Kidney (tissue), 14 donors: Measurements from ENCODE around the gene SNAP47. TPM values are rescaled to one million over a fixed set of nuclear protein-coding genes. Genes with fewer than 3 reads are reported as not detected.

ENCODE experiments used
- DNase-seq, 5 donors: peaks; one replicate each; pipeline ENCODE4 v3.0.0-alpha.2; 2013 to 2020
- FAIRE-seq: peaks from 2 replicates; lab custom pipeline; 2012; peaks lifted over from hg19 to GRCh38; lab: Jason Lieb, UNC
- H3K27ac ChIP-seq, 2 donors: one replicate each; pipeline ENCODE4 v1.7.0; 2013; ENCODE audit warnings: low read depth in 2 of 2, low read length in 2 of 2, inconsistent platforms in 1 of 2
- H3K27me3 ChIP-seq: one replicate; pipeline ENCODE4 v1.7.1; 2013; ENCODE audit warnings: low read length, inconsistent platforms; ENCODE audit not compliant: control insufficient read depth, insufficient read depth
- H3K36me3 ChIP-seq, 3 donors: one replicate each; pipeline versions ENCODE4 v1.7.0 to v1.7.1; 2013; ENCODE audit warnings: low read length in 3 of 3, control low read depth in 1 of 3, inconsistent platforms in 1 of 3; ENCODE audit not compliant: insufficient read depth in 3 of 3, control insufficient read depth in 2 of 3
- H3K4me1 ChIP-seq, 3 donors: one replicate each; pipeline versions ENCODE4 v1.7.0 to v1.7.1; 2013; ENCODE audit warnings: low read length in 3 of 3, inconsistent platforms in 1 of 3, low read depth in 1 of 3; ENCODE audit not compliant: control insufficient read depth in 2 of 3, insufficient read depth in 2 of 3
- H3K4me3 ChIP-seq, 3 donors: one replicate each; pipeline versions ENCODE4 v1.7.0 to v1.8.1; 2013; ENCODE audit warnings: low read length in 3 of 3, control low read depth in 1 of 3, inconsistent platforms in 1 of 3
- H3K9ac ChIP-seq, 3 donors: one replicate each; pipeline versions ENCODE4 v1.7.0 to v1.7.1; 2013; ENCODE audit warnings: low read length in 3 of 3, control low read depth in 1 of 3, inconsistent platforms in 1 of 3
- H3K9me3 ChIP-seq, 3 donors: one replicate each; pipeline versions ENCODE4 v1.7.0 to v1.7.1; 2013; ENCODE audit warnings: low read length in 3 of 3, control low read depth in 1 of 3, inconsistent platforms in 1 of 3; ENCODE audit not compliant: control insufficient read depth in 2 of 3, insufficient read depth in 1 of 3
- intact Hi-C: fragments of 100-400 bp; cut with DNase I; formaldehyde crosslinking; loops from one replicate; pipeline ENCODE4 v1.11.1; 2022
- polyA plus RNA-seq: library from polyadenylated mRNA; stranded (reverse); fragments of 350-450 nt; fragmentation: Illumina TruSeq; extraction: RNeasy Lipid Tissue Mini Kit (QIAGEN cat#74804); gene quantifications from one replicate; pipeline ENCODE4 v1.2.3, GENCODE V29; 2014; ENCODE audit warnings: low read depth, low replicate concordance; ENCODE audit not compliant: insufficient read depth
- total RNA-seq: library from RNA; stranded (reverse); fragmentation: NEBNext Ultra II Directional; extraction: Animal tissue kit (Norgen Biotek cat#: 25700); gene quantifications from one replicate; pipeline ENCODE4 v1.2.1, GENCODE V29; 2021
- TF ChIP-seq, protein P1 (sequence below): IDR thresholded peaks from 3 replicates; pipeline ENCODE4 v1.5.1; 2012; ENCODE audit warnings: mild to moderate bottlenecking, moderate library complexity, borderline replicate concordance; ENCODE audit not compliant: insufficient read depth; ENCODE audit errors: extremely low read depth
- donor health status: control.
- donor health status: control.
- donor health status: control.
- donor health status: control.
- donor health status: control.
- donor health status: DM: yes; HTN: yes; CAD: no.
- donor health status: Normal renal cell carcinoma (clear cell type).

SNAP47 gene
- total and polyA plus RNA-seq, 2 donors from 2014 or later: 31.6 to 32.4 TPM

DNA sequence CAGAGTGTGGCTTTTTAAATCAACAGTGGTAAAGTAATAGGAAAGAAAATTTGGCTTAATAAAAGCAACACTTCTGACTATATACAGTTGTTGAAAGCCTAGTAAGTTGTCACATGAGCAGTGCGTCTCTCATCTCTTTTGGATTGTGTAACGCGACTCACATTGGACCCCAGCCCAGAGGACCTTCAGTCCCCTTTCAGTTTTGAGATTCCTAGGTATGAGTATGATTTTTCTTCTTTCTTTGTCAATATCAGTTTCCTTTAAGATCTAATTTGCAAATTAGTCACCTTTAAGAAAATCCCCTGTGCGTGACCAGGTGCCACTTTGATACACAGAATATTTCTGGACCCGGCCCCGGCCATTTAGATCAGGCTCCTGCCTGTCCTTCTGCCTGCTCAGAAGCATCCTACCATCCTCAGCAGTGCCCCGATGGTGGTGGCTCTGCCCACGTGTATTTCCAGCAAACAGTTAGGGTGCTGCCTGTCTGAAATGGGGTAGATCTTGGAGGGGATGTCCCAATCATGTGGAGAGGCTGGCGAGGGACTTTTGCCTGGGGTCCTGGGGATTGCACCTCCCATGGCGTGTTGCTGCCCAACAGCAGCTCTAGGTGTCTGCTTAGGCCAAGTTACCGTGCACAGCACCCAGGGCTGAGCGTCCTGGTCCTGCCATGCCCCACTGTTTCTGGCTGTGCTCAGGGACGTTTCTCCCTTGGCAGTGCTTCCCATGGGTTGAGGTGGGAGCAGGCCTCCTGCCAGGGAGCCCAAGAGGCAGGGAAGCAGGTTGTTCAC lies 21.1 kb downstream of the SNAP47 start:
- Histone ChIP-seq H3K36me3 (peaks cover 4 to 17% (median 14%) of the 10 kb centered on the region in 3 donors), H3K4me3 (no peak overlapping the region), H3K9me3 (no peaks in the 10 kb centered on the region), H3K27ac (no peak overlapping the region), H3K4me1 (no peaks in the 10 kb centered on the region), H3K27me3 (no peaks in the 10 kb centered on the region), H3K9ac (no peak overlapping the region)
- intact Hi-C loops: no loop called here
- TF ChIP-seq, protein P1, sequence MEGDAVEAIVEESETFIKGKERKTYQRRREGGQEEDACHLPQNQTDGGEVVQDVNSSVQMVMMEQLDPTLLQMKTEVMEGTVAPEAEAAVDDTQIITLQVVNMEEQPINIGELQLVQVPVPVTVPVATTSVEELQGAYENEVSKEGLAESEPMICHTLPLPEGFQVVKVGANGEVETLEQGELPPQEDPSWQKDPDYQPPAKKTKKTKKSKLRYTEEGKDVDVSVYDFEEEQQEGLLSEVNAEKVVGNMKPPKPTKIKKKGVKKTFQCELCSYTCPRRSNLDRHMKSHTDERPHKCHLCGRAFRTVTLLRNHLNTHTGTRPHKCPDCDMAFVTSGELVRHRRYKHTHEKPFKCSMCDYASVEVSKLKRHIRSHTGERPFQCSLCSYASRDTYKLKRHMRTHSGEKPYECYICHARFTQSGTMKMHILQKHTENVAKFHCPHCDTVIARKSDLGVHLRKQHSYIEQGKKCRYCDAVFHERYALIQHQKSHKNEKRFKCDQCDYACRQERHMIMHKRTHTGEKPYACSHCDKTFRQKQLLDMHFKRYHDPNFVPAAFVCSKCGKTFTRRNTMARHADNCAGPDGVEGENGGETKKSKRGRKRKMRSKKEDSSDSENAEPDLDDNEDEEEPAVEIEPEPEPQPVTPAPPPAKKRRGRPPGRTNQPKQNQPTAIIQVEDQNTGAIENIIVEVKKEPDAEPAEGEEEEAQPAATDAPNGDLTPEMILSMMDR: no peak
- no peak for FAIRE-seq
- DNase-seq: peak in 1 of 5 donors; percentile 33

DNA sequence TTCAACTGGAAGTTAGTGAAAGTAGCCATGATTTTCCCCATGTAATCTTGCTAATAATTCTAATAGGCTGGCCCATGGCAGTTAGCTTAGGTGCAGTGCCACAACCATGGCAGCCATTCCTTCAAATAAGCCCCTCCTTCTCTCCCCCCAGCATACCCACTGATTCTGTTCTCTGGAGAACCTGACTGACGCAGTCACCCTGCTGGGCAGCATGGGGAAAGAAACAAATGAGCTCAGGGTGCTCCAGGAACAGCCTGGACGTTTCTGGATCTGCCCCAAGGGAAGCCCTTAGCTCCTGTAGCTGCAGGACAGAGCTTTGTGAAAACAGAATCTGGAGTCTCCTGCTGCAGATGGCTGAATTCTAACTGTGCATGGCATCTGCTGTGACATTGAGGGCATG lies 22.5 kb downstream of the SNAP47 start:
- no peaks in the 10 kb centered on the region for H3K4me1 ChIP-seq
- no peak for FAIRE-seq
- TF ChIP-seq, protein P1: no peak

DNA sequence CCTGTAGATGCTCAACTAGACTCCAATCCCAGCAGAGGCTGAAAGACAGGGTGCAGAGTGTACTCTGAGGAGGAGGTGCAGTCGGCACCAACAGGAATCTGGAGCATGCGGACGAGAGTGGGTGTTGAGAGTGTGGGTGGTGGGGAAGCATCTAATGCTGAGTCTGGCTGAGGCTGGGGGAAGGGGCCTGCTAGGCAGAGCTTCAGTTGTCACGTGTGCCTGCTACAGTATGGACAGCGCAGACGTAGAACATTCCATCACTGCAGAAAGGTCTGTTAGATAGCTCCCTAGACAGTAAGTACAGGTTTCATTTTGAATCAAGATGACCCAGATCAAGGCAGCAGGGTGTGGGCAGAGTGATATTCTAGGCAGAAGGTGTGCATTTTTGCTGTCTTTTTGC lies 23.1 kb downstream of the SNAP47 start:
- intact Hi-C loops: no loop called here
- H3K9ac ChIP-seq: no peak overlapping the region
- H3K4me1 ChIP-seq: no peaks in the 10 kb centered on the region
- DNase-seq (peak in 1 of 5 donors; percentile 41), FAIRE-seq (no peak)
- H3K9me3 ChIP-seq: no peaks in the 10 kb centered on the region
- H3K36me3 ChIP-seq: peaks cover 4 to 21% (median 14%) of the 10 kb centered on the region in 3 donors
- H3K4me3 ChIP-seq: no peak overlapping the region
- TF ChIP-seq, protein P1: no peak
- H3K27me3 ChIP-seq: no peaks in the 10 kb centered on the region
- H3K27ac ChIP-seq: no peak overlapping the region

More for the DNA sequence above, 22.5 kb downstream of the SNAP47 start:
- H3K27ac ChIP-seq: no peak overlapping the region
- intact Hi-C loops: no loop called here
- no peak overlapping the region for H3K9ac ChIP-seq
- H3K27me3 ChIP-seq: no peaks in the 10 kb centered on the region
- no peak overlapping the region for H3K4me3 ChIP-seq
- peak in 1 of 5 donors; percentile 16 for DNase-seq
- no peaks in the 10 kb centered on the region for H3K9me3 ChIP-seq
- H3K36me3 ChIP-seq: peaks cover 4 to 23% (median 14%) of the 10 kb centered on the region in 3 donors
